HG03108 (cell line): ENCODE measurements around the gene MRPS7.

Experiments used
- ATAC-seq: cut with Tn5 transposase; IDR thresholded peaks from one replicate; pipeline ENCODE4 v1.9.1; 2021; ENCODE audit warnings: moderate library complexity; ENCODE audit not compliant: unreplicated experiment

The MRPS7 gene

GRCh38 chr17:75261336-75262111, at the start of gene MRPS7, which contains the start of gene GGA3:
Gene MRPS7 (plus strand): TSS chr17:75261879. CDS start chr17:75261901, 22 bp downstream.
Gene GGA3 (minus strand): TSS chr17:75261606. CDS start chr17:75261587, 19 bp downstream.
- peak; percentile 86 for ATAC-seq

DNA sequence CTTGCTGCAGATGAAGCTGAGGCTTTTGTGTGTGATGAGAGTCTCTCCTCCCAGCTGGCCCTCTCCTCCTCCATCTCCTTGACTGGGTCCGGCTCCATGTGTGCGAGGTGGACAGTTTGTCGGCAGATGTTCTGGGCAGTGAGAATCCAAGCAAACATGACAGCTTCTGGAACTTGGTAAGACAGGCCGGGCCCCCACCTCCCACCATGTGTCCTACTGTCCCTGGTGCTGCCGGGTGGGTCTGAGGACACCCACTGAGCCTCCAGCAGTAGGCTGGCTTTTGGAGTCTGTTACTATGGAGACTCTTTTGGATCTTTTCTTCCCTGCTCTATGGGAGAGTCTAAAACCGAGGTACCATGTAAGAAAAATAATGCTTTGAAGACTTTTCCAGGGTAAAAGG, 43.5 kb upstream of the MRPS7 start:
- no peak for ATAC-seq

DNA sequence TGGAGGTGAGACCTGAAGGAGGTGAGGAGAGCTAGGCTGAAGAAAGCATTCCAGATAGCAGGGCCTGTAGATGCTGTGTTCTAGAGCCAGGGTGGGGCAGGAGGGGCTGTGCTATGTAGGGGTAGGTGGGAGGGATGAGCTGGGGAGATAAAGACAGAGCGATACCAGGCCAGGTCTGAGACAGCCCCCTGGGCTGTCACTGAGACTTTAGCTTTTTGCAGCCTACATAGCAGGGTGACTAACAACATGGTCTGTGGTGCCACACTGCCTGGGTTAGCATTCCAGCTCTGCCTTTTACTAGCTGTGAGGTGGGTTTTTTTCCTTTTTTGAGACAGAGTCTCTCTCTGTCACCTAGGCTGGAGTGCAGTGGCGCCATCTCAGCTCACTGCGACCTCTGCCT, 41.9 kb upstream of the MRPS7 start:
- ATAC-seq = no peak

DNA sequence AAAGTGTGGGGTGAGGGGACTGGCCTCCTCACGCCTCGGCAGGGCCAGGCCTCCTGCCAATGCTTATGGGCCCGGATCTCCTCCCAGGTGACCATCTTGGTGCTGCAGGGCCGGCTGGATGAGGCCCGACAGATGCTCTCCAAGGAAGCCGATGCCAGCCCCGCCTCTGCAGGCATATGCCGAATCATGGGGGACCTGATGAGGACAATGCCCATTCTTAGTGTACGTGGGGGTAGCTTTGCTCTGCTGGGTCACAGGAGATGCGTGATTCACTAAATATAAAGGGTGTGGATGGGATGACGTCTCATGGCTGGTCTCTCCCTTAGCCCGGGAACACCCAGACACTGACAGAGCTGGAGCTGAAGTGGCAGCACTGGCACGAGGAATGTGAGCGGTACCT, 36.7 kb upstream of the MRPS7 start:
- no peak for ATAC-seq

GRCh38 chr17:75227729-75228128, 34.0 kb upstream of the MRPS7 start:
- ATAC-seq = no peak

DNA sequence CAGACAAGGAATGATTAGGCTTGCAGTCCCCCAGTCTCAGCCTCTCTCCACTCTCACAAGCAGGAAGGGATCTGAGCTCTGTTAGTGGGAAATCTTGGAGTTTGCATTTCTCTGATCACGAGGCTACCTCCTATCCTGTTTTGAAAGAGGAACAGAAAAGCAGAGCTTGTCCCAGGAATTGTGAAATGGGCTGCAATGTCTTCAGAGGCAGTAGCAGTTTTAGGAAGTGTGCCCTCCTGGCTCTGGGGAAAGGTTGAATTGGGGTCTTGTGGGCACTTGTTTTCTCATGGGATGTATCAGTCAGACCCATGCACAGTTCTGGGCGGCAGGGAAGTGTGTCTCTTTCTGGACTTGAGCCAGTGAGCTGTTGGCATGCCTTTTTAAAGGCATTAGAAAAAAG, 33.4 kb upstream of the MRPS7 start:
- ATAC-seq = no peak

DNA sequence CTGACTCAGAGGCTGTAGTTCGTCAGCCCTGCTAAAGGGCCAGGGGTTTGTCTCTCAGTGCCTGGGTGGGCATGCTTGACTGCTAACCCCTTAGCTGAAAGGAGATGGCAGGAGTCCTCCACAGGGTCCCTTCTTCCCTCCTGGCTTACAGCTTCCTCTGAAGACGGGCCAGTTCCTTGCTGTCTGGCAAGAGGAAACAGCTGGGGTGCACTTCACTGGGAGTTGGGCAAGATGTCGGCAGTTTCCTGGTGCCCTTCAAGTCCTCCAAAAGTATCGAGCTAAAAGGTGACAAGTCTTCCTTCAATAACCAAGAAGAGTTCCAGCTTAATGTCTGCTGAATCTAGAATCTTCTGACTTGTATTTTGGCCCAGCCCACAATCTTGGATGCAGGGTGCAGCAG, 32.8 kb upstream of the MRPS7 start:
- ATAC-seq = no peak

DNA sequence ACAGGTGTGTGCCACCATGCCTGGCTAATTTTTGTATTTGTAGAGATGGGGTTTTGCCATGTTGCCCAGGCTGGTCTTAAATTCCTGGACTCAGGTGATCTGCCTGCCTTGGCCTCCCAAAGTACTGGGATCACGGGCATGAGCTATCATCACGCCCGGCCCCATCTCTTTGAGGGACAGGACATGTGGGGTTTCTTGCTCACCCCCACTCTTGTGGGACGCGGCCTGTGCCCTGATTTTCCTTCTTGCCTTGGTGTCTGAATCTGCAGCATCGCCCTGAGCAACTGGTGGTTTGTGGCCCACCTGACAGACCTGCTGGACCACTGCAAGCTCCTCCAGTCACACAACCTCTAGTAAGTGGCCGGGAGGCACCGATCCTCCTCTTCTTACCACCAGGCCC, 30.6 kb upstream of the MRPS7 start:
- no peak for ATAC-seq

DNA sequence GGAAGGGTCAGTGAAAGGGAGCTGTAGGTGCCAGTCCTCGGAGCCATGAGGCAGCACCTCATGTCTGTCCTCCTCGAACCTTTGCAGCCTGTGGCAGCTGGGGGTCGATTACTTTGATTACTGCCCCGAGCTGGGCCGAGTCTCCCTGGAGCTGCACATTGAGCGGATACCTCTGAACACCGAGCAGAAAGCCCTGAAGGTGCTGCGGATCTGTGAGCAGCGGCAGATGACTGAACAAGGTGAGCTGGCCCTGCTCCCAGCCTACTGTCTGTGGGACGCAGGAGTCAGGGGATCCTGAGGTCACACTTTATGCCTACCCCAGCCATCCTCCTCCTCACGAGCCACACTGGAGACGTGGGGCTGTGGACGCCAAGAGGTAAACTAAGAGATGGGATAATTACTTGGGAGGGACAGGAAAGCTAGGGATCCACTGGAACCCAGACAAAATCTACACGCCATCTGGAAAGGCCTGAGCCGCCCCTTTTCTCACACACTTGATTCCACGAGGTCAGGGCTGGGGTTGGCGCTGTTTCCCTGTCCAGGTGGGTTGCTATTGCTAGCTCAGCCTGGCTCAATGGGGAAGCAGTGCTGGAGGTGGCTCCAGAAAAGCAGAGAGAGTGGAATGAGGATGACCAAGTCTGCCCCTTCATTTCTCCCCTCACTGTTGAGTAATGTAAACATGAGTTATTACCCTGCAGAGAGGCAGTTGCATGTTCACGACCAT, 29.8 kb upstream of the MRPS7 start:
- no peak for ATAC-seq

DNA sequence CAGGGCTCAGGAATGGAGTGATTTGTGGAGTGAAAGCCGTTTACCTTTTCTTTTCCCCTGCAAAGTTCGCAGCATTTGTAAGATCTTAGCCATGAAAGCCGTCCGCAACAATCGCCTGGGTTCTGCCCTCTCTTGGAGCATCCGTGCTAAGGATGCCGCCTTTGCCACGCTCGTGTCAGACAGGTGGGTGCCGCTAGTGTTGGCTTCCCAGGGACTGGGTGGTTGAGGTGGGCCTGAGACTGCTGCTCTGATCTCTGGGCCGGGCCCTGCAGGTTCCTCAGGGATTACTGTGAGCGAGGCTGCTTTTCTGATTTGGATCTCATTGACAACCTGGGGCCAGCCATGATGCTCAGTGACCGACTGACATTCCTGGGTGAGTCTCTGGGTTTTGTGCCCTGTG, 28.9 kb upstream of the MRPS7 start:
- ATAC-seq = no peak

GRCh38 chr17:75237100-75238014, 24.3 kb upstream of the MRPS7 start:
- no peak for ATAC-seq

GRCh38 chr17:75238020-75238580, 23.6 kb upstream of the MRPS7 start:
- no peak for ATAC-seq

- ATAC-seq = no peak
These were observed 22.9 kb upstream of the MRPS7 start for GRCh38 chr17:75238684-75239191.

- ATAC-seq = no peak
These were observed 22.5 kb upstream of the MRPS7 start for GRCh38 chr17:75239214-75239613.

GRCh38 chr17:75239778-75240393, 21.8 kb upstream of the MRPS7 start:
- no peak for ATAC-seq

DNA sequence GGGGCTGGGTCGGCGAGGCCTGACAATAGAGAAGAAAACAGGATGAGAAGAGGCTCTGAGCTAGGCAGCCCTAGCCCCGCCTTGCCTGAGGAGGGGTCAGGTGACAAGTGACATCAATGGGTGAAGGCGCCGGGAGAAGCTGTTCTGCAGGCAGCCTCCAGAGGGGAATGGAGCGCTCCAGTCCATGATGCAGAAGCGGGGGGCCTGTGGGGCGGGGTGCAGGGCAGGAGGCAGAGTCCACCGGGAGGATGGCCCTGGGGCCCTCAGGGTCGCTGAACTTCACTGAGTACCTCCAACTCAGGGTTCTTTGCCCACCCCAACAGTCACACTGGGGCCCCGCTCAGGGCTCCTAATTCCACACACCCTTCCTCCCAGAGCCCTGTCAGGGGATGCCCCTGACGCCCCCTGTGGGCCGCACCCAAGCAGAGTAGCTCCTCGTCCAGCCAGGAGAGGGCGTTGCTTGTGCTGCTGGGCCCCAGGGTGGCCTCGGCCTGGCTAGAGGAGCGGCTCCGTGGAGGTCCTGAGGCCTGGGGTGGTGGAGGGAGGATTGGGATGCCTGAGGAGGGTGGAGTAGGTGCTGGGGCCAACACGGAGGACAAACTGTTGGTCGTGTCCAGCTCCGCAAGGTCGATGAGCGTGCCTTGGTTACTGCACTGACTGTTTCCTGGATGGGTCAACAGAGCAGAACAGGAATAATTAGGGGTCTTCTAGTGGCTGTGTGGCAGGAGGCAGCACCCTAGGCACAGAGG, 21.1 kb upstream of the MRPS7 start:
- ATAC-seq = no peak

DNA sequence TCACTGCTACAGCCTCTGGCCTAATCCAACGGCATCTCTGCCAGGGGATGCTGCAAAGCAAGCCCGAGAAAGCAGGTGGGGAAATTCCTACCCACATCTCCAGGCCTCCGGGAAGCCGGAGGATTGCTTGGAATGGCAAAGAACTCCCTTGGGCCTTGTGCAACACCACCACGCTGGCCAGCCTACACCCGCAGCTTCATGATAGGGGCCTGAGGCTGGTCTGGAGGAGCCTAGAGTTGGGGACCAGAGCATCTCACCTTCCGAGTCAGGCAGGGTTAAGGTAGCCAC, 20.6 kb upstream of the MRPS7 start:
- no peak for ATAC-seq

GRCh38 chr17:75241502-75241901, 20.2 kb upstream of the MRPS7 start:
- no peak for ATAC-seq

DNA sequence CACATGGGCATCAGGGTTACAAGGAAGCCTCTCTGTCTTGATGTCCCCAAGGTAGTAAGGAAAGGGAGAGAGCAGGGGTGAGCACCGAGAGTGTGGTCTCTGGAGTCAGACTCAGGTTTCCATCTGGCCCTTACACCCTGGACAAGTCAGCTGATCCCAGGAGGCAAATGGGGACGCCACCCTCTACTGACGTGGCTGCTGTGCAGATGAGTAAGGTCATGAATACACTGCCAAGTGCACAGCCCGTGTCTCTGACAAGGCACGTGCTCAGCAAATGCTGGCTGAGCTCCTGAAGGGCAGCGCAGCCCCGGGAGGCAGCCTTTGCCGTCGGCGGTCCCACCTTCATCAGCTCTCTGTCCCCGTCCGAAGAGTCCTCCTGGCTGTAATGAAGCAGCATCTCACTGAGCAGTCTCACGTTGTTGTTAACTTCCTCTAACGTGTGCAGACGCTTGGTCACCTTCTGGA, 19.7 kb upstream of the MRPS7 start:
- ATAC-seq = no peak
